GM12878 (cell line): Measurements from ENCODE around the gene CRTC1. TPM values are rescaled to one million over a fixed set of nuclear protein-coding genes. Genes with fewer than 3 reads are reported as not detected.

Source experiments
- BRCA1 ChIP-seq: IDR thresholded peaks from 2 replicates; pipeline ENCODE4 v1.6.1; 2011; ENCODE audit warnings: low read depth, low read length, improper control_type of control experiment
- CBX5 ChIP-seq: sonication (generic); IDR thresholded peaks from 2 replicates; pipeline ENCODE4 v1.6.1; 2016; ENCODE audit warnings: low read depth, moderate library complexity, mild to moderate bottlenecking, inconsistent platforms
- EED ChIP-seq: sonication (generic); IDR thresholded peaks from 2 replicates; pipeline ENCODE4 v1.6.1; 2016; ENCODE audit warnings: antibody characterized with exemption, low read depth
- HDGF ChIP-seq: fragments of 450-650 bp; IDR thresholded peaks from 2 replicates; pipeline ENCODE4 v1.6.1; 2016; ENCODE audit warnings: antibody characterized with exemption
- KAT2A ChIP-seq: conservative IDR thresholded peaks from 2 replicates; pipeline ENCODE4 v1.6.1; 2011; ENCODE audit warnings: low read depth, low read length; ENCODE audit not compliant: control insufficient read depth
- LARP7 ChIP-seq: fragments of 450-650 bp; IDR thresholded peaks from 2 replicates; pipeline ENCODE4 v1.6.1; 2017; ENCODE audit warnings: mild to moderate bottlenecking
- MYB ChIP-seq: fragments of 150-350 bp; IDR thresholded peaks from 2 replicates; pipeline ENCODE4 v1.6.1; 2014; ENCODE audit warnings: mild to moderate bottlenecking, low read depth, low read length, borderline replicate concordance
- NR2C2 ChIP-seq: IDR thresholded peaks from 2 replicates; pipeline ENCODE4 v1.6.1; 2011; ENCODE audit warnings: borderline replicate concordance, low read depth; ENCODE audit not compliant: control insufficient read depth, insufficient read length
- POU2F2 ChIP-seq: IDR thresholded peaks from 3 replicates; pipeline ENCODE4 v1.6.1; 2011; ENCODE audit warnings: low read depth, mild to moderate bottlenecking, low read length, borderline replicate concordance
- SPI1 ChIP-seq: IDR thresholded peaks from 2 replicates; pipeline ENCODE4 v1.6.1; 2011; ENCODE audit warnings: low read depth, mild to moderate bottlenecking, low read length, moderate library complexity, borderline replicate concordance; ENCODE audit not compliant: insufficient read depth
- SREBF1 ChIP-seq: IDR thresholded peaks from 2 replicates; pipeline ENCODE4 v1.6.1; 2012; ENCODE audit warnings: mild to moderate bottlenecking, low read length
- TARDBP ChIP-seq: IDR thresholded peaks from 2 replicates; pipeline ENCODE4 v1.6.1; 2016; ENCODE audit warnings: borderline replicate concordance
- ZNF384 ChIP-seq: IDR thresholded peaks from 2 replicates; pipeline ENCODE4 v1.6.1; 2012; ENCODE audit warnings: low read depth, mild to moderate bottlenecking, low read length, improper control_type of control experiment, borderline replicate concordance
- polyA plus RNA-seq, 11 experiments: library from polyadenylated mRNA; depleted of rRNA in 4 of 11; unstranded in 6 of 11; stranded (reverse) in 5 of 11; fragments of >200 nt; fragmentation: Nextera tagmentation in 4 of 11; fragmentation: Illumina TruSeq in 1 of 11; extraction: Ambion mirVana in 4 of 11; extraction: Trizol in 1 of 11; gene quantifications; 1 replicate in 1 of 11; 2 replicates in 10 of 11; pipeline versions ENCODE4 v1.2.1 to v1.2.3, GENCODE V29; 2011 to 2016; ENCODE audit warnings: inconsistent platforms in 2 of 11, missing spikeins in 2 of 11, low read depth in 1 of 11
- total RNA-seq, 4 experiments: library from RNA; depleted of rRNA in 3 of 4; stranded (reverse); fragments of >200 nt in 3 of 4; fragmentation: Illumina TruSeq in 1 of 4; extraction: Trizol in 1 of 4; gene quantifications; 2 replicates each; pipeline versions ENCODE4 v1.2.1 to v1.2.3, GENCODE V29; 2013 to 2021
- TF ChIP-seq, protein P1 (sequence below): IDR thresholded peaks from 2 replicates; pipeline ENCODE4 v1.6.1; 2011; ENCODE audit warnings: borderline replicate concordance, low read depth, mild to moderate bottlenecking, moderate library complexity, low read length; ENCODE audit not compliant: insufficient read depth, poor library complexity, severe bottlenecking
- TF ChIP-seq, protein P2 (sequence below): fragments of 450-650 bp; formaldehyde crosslinking; IDR thresholded peaks from 2 replicates; pipeline ENCODE4 v1.4.0; 2020; ENCODE audit warnings: mild to moderate bottlenecking, moderate library complexity
- TF ChIP-seq, protein P3 (sequence below): fragments of 450-650 bp; IDR thresholded peaks from 2 replicates; pipeline ENCODE4 v1.6.1; 2017; ENCODE audit warnings: mild to moderate bottlenecking
- TF ChIP-seq, protein P4 (sequence below): fragments of 150-350 bp; IDR thresholded peaks from 2 replicates; pipeline ENCODE4 v1.6.1; 2016; ENCODE audit warnings: low read depth, low read length
- TF ChIP-seq, protein P5 (sequence below): IDR thresholded peaks from 2 replicates; pipeline ENCODE4 v1.6.1; 2011; ENCODE audit warnings: low read depth, low read length, improper control_type of control experiment, borderline replicate concordance

Gene CRTC1
- total and polyA plus RNA-seq, 10 of the 15 experiments (the other 5 are each of a cell fraction or from before 2014, with no cell fraction given) = 0.02 to 4.6 (median 1.1) TPM; not detected in 1

DNA sequence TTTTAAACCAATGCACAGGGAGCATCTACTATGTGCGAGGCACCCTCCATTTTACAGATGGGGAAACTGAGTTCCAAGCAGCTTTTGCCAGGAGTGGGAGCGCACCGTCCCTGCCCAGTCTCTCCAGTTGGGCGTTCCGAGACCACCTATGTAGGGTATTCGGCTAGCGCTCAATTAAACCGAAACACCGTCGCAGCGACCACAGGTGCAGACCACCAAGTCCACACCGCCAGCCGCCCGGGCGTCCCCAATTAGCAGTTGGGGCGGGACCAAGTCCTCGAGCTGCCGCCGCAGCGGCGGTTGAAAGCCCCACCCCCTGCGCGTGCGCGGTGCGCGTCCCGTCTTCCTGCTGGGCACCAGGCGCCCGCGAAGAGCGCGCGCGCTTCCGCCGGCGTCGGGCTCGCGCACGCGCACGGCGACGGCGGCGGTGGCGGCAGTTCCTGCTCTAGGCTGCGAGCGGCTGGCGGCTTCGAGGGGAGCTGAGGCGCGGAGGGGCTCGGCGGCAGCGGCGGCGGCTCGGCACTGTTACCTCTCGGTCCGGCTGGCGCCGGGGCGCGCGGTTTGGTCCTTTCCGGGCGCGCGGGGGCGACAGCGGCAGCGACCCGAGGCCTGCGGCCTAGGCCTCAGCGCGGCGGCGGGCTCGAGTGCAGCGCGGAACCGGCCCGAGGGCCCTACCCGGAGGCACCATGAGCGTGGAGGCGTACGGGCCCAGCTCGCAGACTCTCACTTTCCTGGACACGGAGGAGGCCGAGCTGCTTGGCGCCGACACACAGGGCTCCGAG, 148.2 kb downstream of the CRTC1 start, which contains the start of gene UPF1 (continued):
- TF ChIP-seq, protein P1, sequence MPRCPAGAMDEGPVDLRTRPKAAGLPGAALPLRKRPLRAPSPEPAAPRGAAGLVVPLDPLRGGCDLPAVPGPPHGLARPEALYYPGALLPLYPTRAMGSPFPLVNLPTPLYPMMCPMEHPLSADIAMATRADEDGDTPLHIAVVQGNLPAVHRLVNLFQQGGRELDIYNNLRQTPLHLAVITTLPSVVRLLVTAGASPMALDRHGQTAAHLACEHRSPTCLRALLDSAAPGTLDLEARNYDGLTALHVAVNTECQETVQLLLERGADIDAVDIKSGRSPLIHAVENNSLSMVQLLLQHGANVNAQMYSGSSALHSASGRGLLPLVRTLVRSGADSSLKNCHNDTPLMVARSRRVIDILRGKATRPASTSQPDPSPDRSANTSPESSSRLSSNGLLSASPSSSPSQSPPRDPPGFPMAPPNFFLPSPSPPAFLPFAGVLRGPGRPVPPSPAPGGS = no peak
- no peak for TF ChIP-seq EED
- no peak for TF ChIP-seq KAT2A
- TF ChIP-seq POU2F2 = no peak
- TF ChIP-seq, protein P2, sequence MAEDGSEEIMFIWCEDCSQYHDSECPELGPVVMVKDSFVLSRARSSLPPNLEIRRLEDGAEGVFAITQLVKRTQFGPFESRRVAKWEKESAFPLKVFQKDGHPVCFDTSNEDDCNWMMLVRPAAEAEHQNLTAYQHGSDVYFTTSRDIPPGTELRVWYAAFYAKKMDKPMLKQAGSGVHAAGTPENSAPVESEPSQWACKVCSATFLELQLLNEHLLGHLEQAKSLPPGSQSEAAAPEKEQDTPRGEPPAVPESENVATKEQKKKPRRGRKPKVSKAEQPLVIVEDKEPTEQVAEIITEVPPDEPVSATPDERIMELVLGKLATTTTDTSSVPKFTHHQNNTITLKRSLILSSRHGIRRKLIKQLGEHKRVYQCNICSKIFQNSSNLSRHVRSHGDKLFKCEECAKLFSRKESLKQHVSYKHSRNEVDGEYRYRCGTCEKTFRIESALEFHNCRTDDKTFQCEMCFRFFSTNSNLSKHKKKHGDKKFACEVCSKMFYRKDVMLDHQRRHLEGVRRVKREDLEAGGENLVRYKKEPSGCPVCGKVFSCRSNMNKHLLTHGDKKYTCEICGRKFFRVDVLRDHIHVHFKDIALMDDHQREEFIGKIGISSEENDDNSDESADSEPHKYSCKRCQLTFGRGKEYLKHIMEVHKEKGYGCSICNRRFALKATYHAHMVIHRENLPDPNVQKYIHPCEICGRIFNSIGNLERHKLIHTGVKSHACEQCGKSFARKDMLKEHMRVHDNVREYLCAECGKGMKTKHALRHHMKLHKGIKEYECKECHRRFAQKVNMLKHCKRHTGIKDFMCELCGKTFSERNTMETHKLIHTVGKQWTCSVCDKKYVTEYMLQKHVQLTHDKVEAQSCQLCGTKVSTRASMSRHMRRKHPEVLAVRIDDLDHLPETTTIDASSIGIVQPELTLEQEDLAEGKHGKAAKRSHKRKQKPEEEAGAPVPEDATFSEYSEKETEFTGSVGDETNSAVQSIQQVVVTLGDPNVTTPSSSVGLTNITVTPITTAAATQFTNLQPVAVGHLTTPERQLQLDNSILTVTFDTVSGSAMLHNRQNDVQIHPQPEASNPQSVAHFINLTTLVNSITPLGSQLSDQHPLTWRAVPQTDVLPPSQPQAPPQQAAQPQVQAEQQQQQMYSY (CRISPR knock-in tag) = no peak
- TF ChIP-seq, protein P3, sequence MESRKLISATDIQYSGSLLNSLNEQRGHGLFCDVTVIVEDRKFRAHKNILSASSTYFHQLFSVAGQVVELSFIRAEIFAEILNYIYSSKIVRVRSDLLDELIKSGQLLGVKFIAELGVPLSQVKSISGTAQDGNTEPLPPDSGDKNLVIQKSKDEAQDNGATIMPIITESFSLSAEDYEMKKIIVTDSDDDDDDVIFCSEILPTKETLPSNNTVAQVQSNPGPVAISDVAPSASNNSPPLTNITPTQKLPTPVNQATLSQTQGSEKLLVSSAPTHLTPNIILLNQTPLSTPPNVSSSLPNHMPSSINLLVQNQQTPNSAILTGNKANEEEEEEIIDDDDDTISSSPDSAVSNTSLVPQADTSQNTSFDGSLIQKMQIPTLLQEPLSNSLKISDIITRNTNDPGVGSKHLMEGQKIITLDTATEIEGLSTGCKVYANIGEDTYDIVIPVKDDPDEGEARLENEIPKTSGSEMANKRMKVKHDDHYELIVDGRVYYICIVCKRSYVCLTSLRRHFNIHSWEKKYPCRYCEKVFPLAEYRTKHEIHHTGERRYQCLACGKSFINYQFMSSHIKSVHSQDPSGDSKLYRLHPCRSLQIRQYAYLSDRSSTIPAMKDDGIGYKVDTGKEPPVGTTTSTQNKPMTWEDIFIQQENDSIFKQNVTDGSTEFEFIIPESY = no peak
- TF ChIP-seq, protein P4, sequence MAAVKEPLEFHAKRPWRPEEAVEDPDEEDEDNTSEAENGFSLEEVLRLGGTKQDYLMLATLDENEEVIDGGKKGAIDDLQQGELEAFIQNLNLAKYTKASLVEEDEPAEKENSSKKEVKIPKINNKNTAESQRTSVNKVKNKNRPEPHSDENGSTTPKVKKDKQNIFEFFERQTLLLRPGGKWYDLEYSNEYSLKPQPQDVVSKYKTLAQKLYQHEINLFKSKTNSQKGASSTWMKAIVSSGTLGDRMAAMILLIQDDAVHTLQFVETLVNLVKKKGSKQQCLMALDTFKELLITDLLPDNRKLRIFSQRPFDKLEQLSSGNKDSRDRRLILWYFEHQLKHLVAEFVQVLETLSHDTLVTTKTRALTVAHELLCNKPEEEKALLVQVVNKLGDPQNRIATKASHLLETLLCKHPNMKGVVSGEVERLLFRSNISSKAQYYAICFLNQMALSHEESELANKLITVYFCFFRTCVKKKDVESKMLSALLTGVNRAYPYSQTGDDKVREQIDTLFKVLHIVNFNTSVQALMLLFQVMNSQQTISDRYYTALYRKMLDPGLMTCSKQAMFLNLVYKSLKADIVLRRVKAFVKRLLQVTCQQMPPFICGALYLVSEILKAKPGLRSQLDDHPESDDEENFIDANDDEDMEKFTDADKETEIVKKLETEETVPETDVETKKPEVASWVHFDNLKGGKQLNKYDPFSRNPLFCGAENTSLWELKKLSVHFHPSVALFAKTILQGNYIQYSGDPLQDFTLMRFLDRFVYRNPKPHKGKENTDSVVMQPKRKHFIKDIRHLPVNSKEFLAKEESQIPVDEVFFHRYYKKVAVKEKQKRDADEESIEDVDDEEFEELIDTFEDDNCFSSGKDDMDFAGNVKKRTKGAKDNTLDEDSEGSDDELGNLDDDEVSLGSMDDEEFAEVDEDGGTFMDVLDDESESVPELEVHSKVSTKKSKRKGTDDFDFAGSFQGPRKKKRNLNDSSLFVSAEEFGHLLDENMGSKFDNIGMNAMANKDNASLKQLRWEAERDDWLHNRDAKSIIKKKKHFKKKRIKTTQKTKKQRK = no peak
- TF ChIP-seq, protein P5, sequence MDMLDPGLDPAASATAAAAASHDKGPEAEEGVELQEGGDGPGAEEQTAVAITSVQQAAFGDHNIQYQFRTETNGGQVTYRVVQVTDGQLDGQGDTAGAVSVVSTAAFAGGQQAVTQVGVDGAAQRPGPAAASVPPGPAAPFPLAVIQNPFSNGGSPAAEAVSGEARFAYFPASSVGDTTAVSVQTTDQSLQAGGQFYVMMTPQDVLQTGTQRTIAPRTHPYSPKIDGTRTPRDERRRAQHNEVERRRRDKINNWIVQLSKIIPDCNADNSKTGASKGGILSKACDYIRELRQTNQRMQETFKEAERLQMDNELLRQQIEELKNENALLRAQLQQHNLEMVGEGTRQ = no peak
- no peak for TF ChIP-seq CBX5
- 0 out of 2 replicates have a peak, but pooled peaks have one; percentile 24 for TF ChIP-seq HDGF
- 0 out of 2 replicates have a peak, but pooled peaks have one; percentile 14 for TF ChIP-seq MYB
- TF ChIP-seq SREBF1 = no peak
- no peak for TF ChIP-seq ZNF384
- peak; percentile 35; the same call in 1 of the 2 replicates for TF ChIP-seq SPI1
- no peak for TF ChIP-seq TARDBP
- TF ChIP-seq LARP7 = peak; percentile 100
- no peak for TF ChIP-seq BRCA1
- no peak for TF ChIP-seq NR2C2
